Neural cell (in vitro differentiated cells): ENCODE data around the gene SIN3A. TPM values are rescaled to one million over a fixed set of nuclear protein-coding genes. Genes with fewer than 3 reads are reported as not detected.
"Not testable (repeated sequence)": the region's sequence is repeated elsewhere in the genome, so short reads cannot be mapped to it uniquely, and the experiment has no call there.

ENCODE experiments used
- H2AFZ ChIP-seq: fragments of 200-600, 300-800 bp; sonication (generic), shearing (Covaris generic); 2 replicates; pipeline ENCODE4 v1.6.0; 2014; ENCODE audit warnings: low read depth, mild to moderate bottlenecking, antibody characterized with exemption, low read length, moderate library complexity
- H3F3A ChIP-seq: fragments of 200-600 bp; shearing (Covaris generic); 2 replicates; pipeline ENCODE4 v1.6.1; 2016; ENCODE audit warnings: mild to moderate bottlenecking, moderate library complexity, mixed read lengths, antibody characterized with exemption, low read length; ENCODE audit not compliant: insufficient read depth, poor library complexity, severe bottlenecking
- H3K27ac ChIP-seq: fragments of 200-600, 300-800 bp; sonication (generic), shearing (Covaris generic); 2 replicates; pipeline ENCODE4 v1.5.1; 2014; ENCODE audit warnings: mild to moderate bottlenecking, low read length, moderate library complexity
- H3K27me3 ChIP-seq: fragments of 300-800, 200-600 bp; sonication (generic), shearing (Covaris generic); 2 replicates; pipeline ENCODE4 v1.6.0; 2014; ENCODE audit warnings: mild to moderate bottlenecking, low read depth, low read length, moderate library complexity; ENCODE audit not compliant: insufficient read depth
- H3K36me3 ChIP-seq: fragments of 300-800, 200-600 bp; sonication (generic), shearing (Covaris generic); 2 replicates; pipeline ENCODE4 v1.5.1; 2014; ENCODE audit warnings: mild to moderate bottlenecking, antibody characterized with exemption, low read length, moderate library complexity; ENCODE audit not compliant: insufficient read depth
- H3K4me2 ChIP-seq: fragments of 300-800, 200-600 bp; sonication (generic), shearing (Covaris generic); 2 replicates; pipeline ENCODE4 v1.6.0; 2014; ENCODE audit warnings: mild to moderate bottlenecking, low read length
- H3K4me3 ChIP-seq: fragments of 300-800, 200-600 bp; sonication (generic), shearing (Covaris generic); 2 replicates; pipeline ENCODE4 v1.5.1; 2014; ENCODE audit warnings: mild to moderate bottlenecking, low read length, moderate library complexity
- H3K79me2 ChIP-seq: fragments of 200-600 bp; shearing (Covaris generic); replicated peaks from 2 replicates; pipeline ENCODE4 v1.6.0; 2014; ENCODE audit warnings: mild to moderate bottlenecking, low read length, moderate library complexity; ENCODE audit not compliant: insufficient read depth
- H3K9ac ChIP-seq: fragments of 300-800, 200-600 bp; sonication (generic), shearing (Covaris generic); 2 replicates; pipeline ENCODE4 v1.6.1; 2016; ENCODE audit warnings: mild to moderate bottlenecking, low read length, mixed read lengths
- H3K9me2 ChIP-seq: fragments of 200-600 bp; shearing (Covaris generic); 2 replicates; pipeline ENCODE4 v1.6.1; 2016; ENCODE audit warnings: mild to moderate bottlenecking, low read length, mixed read lengths; ENCODE audit not compliant: insufficient read depth
- H3K9me3 ChIP-seq: fragments of 200-600, 300-800 bp; sonication (generic), shearing (Covaris generic); 2 replicates; pipeline ENCODE4 v1.6.1; 2016; ENCODE audit warnings: mild to moderate bottlenecking, mixed run types, low read length, moderate library complexity, mixed read lengths
- H4K20me1 ChIP-seq: fragments of 200-600 bp; shearing (Covaris generic); 2 replicates; pipeline ENCODE4 v1.6.1; 2016; ENCODE audit warnings: mild to moderate bottlenecking, mixed run types; ENCODE audit not compliant: insufficient read depth
- EP300 ChIP-seq: fragments of 450-650 bp; conservative IDR thresholded peaks from 2 replicates; pipeline ENCODE4 v1.6.1; 2014; ENCODE audit warnings: antibody characterized with exemption, mild to moderate bottlenecking, moderate library complexity; ENCODE audit not compliant: poor library complexity, severe bottlenecking
- EZH2 ChIP-seq: fragments of 200-600, 300-800 bp; shearing (Covaris generic), sonication (generic); IDR thresholded peaks from 2 replicates; pipeline ENCODE4 v1.6.1; 2014; ENCODE audit warnings: antibody characterized with exemption, low read length, borderline replicate concordance, mild to moderate bottlenecking; ENCODE audit not compliant: insufficient read depth, poor library complexity, severe bottlenecking
- MXI1 ChIP-seq: fragments of 450-650 bp; conservative IDR thresholded peaks from 2 replicates; pipeline ENCODE4 v1.6.1; 2014; ENCODE audit warnings: antibody characterized with exemption, mild to moderate bottlenecking; ENCODE audit not compliant: poor library complexity, severe bottlenecking
- POLR2AphosphoS5 ChIP-seq: IDR thresholded peaks from 2 replicates; pipeline ENCODE4 v1.6.1; 2012
- RAD21 ChIP-seq: fragments of 450-650 bp; conservative IDR thresholded peaks from 2 replicates; pipeline ENCODE4 v1.6.1; 2014; ENCODE audit warnings: antibody characterized with exemption, mild to moderate bottlenecking, moderate library complexity
- REST ChIP-seq: IDR thresholded peaks from 2 replicates; pipeline ENCODE4 v1.6.1; 2012; ENCODE audit warnings: borderline replicate concordance
- SMC3 ChIP-seq: fragments of 450-650 bp; conservative IDR thresholded peaks from 2 replicates; pipeline ENCODE4 v1.6.1; 2014; ENCODE audit warnings: antibody characterized with exemption, mild to moderate bottlenecking, moderate library complexity; ENCODE audit not compliant: poor library complexity
- TAF1 ChIP-seq: IDR thresholded peaks from 2 replicates; pipeline ENCODE4 v1.6.1; 2012; ENCODE audit warnings: low read depth
- polyA plus RNA-seq: library from polyadenylated mRNA; depleted of rRNA; stranded (reverse); fragments of >200 nt; gene quantifications from 2 replicates; pipeline ENCODE4 v1.2.3, GENCODE V29; 2014
- TF ChIP-seq, protein P1 (sequence below): fragments of 450-650 bp; IDR thresholded peaks from 2 replicates; pipeline ENCODE4 v1.5.1; 2014; ENCODE audit warnings: antibody characterized with exemption, mild to moderate bottlenecking, moderate library complexity; ENCODE audit not compliant: poor library complexity, severe bottlenecking

Gene SIN3A
- polyA plus RNA-seq, 1 donor from 2014 or later: 13.7 TPM

DNA sequence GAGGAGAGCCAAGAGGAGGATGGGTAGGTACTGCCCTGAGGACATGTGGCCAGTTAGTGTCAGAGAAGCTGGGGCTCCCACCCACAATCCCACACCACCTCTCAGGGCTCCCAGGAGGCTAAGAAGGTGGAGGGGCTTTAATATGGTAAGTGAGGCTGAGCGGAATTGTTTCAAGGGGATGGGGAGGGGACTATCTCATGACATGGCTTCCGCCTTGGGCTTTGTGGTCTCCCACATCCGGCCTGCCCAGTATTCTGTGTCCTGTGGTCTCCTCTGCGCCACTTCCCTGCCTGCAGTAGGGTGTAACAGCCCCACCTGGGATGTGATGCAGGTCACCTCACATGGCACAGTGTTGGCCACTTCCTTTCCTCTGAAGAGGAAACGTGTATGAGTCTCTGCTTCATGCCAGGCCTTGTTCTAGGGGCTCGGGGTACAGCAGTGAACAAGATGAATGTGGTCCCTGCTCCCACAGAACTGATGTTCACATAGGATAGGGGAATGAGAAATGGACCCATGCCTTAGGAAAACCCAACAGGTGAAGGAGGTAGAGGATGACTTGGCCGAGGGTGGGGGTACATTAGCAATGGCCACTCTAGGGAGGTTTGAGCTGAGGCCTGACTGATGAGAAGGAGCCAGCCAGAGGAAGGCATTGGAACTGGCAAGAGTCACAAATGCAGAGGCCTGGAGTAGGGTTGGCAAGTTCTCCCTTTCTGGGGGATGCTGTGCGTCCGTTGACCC, 101.5 kb downstream of the SIN3A start:
- no peaks in the 10 kb centered on the region for H3K9me3 ChIP-seq
- no peaks in the 10 kb centered on the region for H3K79me2 ChIP-seq
- no peak overlapping the region for H3K27ac ChIP-seq
- TF ChIP-seq, protein P1, sequence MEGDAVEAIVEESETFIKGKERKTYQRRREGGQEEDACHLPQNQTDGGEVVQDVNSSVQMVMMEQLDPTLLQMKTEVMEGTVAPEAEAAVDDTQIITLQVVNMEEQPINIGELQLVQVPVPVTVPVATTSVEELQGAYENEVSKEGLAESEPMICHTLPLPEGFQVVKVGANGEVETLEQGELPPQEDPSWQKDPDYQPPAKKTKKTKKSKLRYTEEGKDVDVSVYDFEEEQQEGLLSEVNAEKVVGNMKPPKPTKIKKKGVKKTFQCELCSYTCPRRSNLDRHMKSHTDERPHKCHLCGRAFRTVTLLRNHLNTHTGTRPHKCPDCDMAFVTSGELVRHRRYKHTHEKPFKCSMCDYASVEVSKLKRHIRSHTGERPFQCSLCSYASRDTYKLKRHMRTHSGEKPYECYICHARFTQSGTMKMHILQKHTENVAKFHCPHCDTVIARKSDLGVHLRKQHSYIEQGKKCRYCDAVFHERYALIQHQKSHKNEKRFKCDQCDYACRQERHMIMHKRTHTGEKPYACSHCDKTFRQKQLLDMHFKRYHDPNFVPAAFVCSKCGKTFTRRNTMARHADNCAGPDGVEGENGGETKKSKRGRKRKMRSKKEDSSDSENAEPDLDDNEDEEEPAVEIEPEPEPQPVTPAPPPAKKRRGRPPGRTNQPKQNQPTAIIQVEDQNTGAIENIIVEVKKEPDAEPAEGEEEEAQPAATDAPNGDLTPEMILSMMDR: no peak
- TF ChIP-seq TAF1 (no peak), REST (no peak)
- H4K20me1 ChIP-seq: no peaks in the 10 kb centered on the region
- no peaks in the 10 kb centered on the region for H3K9me2 ChIP-seq
- H3K36me3 ChIP-seq: no peaks in the 10 kb centered on the region
- H3K27me3 ChIP-seq: peaks cover 25% of the 10 kb centered on the region
- H3K4me3 ChIP-seq: no peak overlapping the region
- H3K9ac ChIP-seq: no peak overlapping the region
- no peaks in the 10 kb centered on the region for H3F3A ChIP-seq
- H2AFZ ChIP-seq: no peak overlapping the region
- no peak overlapping the region for H3K4me2 ChIP-seq

DNA sequence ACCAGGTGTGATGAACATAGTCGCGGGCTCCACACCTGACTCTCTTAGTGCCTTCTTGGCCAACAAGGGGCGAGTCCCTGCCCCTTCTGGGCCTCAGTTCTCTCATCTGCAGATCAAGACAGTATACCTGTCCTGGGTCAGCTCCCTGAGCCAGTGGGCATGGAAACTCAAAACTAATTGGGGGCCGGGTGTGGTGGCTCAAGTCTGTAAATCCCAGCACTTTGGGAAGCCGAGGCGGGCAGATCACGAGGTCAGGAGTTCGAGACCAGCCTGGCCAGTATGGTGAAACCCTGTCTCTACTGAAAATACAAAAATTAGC, 102.2 kb downstream of the SIN3A start:
- not testable (repeated sequence) for H3K9me3 ChIP-seq, H3F3A ChIP-seq, H3K9me2 ChIP-seq, H3K9ac ChIP-seq, H3K27ac ChIP-seq, H3K4me2 ChIP-seq, H4K20me1 ChIP-seq, H3K79me2 ChIP-seq, H3K36me3 ChIP-seq, H3K4me3 ChIP-seq, H2AFZ ChIP-seq
- peaks cover 25% of the 10 kb centered on the region for H3K27me3 ChIP-seq

DNA sequence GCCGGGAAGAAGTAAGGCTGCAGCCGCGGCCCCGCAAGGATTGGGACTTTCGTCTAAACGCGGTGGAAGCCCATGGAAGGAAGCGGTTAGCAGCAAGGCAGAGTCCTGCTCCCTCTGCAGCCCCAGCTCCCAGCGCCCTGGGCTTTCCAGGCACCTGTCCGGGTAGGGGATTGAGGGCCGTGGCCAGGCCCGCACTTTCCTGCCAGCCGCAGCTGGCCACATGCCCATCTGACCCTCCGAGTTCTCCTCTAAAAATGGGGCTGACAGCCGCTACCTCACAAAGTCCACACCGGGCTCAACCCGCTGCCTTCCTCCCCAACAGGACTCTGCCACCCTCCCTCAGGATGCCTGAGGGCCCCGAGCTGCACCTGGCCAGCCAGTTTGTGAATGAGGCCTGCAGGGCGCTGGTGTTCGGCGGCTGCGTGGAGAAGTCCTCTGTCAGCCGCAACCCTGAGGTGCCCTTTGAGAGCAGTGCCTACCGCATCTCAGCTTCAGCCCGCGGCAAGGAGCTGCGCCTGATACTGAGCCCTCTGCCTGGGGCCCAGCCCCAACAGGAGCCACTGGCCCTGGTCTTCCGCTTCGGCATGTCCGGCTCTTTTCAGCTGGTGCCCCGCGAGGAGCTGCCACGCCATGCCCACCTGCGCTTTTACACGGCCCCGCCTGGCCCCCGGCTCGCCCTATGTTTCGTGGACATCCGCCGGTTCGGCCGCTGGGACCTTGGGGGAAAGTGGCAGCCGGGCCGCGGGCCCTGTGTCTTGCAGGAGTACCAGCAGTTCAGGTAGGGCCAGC, 102.7 kb downstream of the SIN3A start:
- peak overlapping the region; percentile 62 for H3K9ac ChIP-seq
- peaks cover 25% of the 10 kb centered on the region for H3K27me3 ChIP-seq
- H4K20me1 ChIP-seq: no peaks in the 10 kb centered on the region
- no peaks in the 10 kb centered on the region for H3F3A ChIP-seq
- no peaks in the 10 kb centered on the region for H3K36me3 ChIP-seq
- no peaks in the 10 kb centered on the region for H3K79me2 ChIP-seq
- no peak overlapping the region for H3K4me2 ChIP-seq
- peak overlapping the region; percentile 81 for H3K4me3 ChIP-seq
- TF ChIP-seq, protein P1: no peak
- no peak for TF ChIP-seq RAD21
- TF ChIP-seq REST: no peak
- no peak for TF ChIP-seq TAF1
- no peak for TF ChIP-seq POLR2AphosphoS5
- no peak for TF ChIP-seq SMC3
- TF ChIP-seq EZH2: no peak
- TF ChIP-seq EP300: no peak
- TF ChIP-seq MXI1: no peak
- H3K27ac ChIP-seq: no peak overlapping the region
- H2AFZ ChIP-seq: no peak overlapping the region
- H3K9me3 ChIP-seq: no peaks in the 10 kb centered on the region
- H3K9me2 ChIP-seq: no peaks in the 10 kb centered on the region
